T follicular helper cell (primary cell): Measurements from ENCODE around the gene MSMB.
"Not testable (repeated sequence)": the region's sequence is repeated elsewhere in the genome, so short reads cannot be mapped to it uniquely, and the experiment has no call there.

ENCODE experiments used
- DNase-seq: peaks from one replicate; pipeline ENCODE4 v3.0.0-alpha.2; 2020; ENCODE audit warnings: low read depth

The MSMB gene

DNA sequence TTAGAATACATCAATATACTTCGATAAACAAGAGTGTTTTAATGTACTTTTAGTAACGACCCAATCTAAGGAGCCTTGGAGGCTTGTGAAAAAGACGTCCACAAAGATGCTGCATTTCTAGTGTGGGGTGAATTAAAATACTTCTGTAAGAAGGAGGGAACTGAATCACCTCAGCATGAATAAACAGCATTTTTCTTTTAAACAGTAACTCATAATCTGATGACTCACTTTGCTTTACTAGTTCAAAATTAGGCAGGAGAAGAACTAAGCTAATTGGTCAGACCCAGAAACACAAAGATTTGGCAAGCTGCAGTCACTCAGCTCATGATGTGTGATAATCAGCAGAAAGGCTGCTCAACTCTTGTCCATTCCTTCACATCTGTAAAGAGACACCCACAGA is 39.9 kb downstream of the MSMB start:
- DNase-seq: no peak

DNA sequence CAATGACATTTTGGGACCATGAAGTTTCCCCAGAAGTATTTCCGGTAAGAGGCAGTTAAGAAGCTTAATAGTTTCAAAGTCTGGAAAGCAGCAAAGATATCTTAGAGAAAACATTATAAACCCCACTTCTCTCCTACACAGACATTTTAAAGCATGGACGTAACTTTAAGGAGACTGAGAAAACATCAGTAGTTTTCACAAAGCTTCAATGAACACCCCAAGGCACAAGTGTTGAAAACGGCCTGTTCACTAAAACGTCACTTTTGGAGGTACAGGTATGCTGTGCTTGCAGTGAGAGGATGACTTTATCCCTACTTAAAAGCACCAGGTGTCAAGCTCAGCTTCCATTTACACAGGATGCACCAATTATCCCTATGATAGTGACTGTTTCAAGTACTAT is 40.7 kb downstream of the MSMB start:
- DNase-seq: no peak

DNA sequence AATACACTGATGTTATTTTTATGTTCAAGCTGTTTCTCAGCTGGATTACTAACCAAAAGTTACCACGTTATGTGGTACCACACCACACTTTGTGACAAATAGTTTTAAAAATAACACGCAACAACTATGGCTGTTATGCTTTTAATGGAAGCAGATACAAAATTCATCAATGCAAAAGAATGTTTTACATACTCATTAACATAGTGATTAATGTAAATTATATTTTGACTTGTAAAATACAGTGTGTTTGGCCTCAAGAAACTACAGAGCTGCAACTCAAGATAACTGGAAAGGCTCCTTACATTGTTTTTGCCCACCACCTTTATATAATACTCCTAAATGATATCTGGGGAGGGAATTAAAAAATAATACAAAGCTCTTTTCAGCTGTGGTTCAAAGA is 41.1 kb downstream of the MSMB start:
- no peak for DNase-seq

DNA sequence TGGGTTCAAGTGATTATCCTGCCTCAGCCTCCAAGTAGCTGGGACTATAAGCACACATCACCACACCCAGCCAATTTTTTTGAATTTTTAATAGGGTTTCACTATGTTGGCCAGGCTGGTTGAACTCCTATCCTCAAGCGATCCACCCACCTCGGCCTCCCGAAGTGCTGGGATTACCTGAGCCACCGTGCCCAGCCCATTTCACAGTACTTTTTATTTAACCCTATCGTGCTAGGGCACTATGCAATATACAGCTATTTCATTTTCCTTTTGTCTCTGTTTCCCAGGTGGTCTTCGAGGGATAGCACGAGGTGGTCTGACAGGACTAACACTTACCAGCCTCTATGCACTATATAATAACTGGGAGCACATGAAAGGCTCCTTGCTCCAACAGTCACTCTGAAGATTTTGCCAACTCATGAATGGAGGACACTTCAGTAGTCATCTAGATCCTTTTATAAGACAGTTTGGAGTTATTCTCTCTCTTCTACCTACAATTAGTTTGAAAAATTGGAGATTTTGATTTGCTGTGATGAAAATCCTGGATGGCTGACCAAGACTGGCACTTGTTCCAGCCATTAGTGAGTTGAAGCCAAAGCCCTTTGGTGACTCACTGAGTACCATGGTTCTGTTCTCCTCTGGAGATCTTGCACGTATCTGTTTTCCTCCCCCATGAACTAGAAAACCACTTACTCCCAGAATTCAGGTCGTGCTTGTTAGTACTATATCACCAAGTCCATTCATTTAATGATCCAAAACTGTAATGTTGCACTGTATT is 43.0 kb downstream of the MSMB start:
- DNase-seq: no peak

DNA sequence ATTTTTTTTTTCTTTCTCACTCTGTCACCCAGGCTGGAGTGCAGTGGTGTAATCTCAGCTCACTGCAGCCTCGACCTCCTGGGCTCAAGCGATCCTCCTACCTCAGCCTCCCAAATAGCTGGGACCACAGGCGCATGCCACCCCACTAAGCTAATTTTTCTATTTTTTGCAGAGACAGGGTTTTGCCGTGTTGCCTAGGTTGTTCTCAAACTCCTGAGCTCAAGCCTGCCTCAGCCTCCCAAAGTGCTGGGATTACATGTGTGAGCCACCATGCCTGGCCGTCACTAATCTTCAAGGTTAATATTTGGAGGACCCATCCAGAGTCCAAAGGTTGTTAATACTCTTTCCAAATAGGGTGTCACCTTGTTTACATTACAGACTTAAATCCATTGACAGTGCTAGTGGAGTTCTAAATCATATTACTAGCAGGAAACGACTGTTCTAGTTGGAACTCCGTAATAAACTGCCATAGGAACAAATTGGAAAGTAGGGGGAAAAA is 43.8 kb downstream of the MSMB start:
- DNase-seq: not testable (repeated sequence)

DNA sequence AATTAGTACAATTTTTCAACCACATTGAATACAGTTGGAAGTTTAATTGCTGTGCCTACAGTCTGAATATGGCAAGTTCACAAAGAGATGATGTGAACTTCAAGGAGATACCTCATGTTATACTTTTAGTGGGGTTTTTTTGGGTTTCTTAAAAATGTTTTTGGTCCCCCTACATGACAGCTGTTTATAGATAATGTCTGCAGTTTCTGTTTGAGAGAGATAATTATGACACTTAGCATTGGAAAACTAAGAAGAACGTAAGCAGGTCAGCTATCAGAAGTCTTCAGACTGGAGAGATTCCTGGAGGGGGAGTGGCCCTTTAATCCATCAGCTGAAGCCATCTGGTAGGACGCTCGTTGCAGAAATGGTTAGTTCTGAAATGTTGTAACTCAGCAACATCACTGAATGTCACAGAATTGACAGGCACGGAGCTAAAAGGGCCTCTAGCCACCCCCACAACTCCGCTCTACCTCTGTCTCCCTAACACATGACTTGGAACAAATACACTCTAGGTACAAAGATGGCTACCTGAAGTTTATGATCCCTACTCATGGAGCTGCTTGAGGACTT is 44.8 kb downstream of the MSMB start:
- DNase-seq: no peak

DNA sequence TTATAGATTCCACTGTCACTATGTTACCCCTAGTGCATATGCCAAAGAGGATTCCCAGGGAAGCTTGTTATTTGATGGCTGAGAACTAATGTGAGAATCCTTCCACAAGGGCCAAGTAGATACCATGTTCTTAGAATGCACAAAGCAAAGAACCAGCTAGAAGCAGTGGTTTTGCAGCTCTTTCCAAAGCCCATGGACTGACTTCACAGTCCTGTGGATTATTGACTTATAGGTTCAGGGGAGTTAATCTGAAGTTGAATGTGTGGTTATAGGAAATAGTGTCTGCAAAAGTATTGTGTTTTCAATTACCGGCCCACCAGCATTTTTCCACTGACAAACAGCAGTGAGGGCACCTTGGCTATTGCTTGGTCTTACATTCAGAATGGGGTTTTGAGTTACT is 45.5 kb downstream of the MSMB start:
- no peak for DNase-seq

DNA sequence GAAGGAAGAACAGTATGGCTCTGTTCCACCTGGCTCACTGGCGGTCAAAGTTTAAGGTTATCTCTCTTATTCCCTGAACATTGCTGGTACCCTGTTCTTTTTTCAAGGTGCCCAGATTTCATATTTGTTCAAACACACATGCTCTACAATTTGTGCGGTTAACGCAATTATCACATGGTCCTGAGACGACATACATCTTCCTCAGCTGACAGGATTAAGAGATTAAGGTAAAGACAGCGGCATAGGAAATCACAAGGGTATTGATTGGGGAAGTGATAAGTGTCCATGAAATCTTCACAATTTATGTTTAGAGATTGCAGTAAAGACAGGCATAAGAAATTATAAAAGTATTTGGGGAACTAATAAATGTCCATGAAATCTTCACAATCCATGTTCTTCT is 46.1 kb downstream of the MSMB start:
- DNase-seq: not testable (repeated sequence)

DNA sequence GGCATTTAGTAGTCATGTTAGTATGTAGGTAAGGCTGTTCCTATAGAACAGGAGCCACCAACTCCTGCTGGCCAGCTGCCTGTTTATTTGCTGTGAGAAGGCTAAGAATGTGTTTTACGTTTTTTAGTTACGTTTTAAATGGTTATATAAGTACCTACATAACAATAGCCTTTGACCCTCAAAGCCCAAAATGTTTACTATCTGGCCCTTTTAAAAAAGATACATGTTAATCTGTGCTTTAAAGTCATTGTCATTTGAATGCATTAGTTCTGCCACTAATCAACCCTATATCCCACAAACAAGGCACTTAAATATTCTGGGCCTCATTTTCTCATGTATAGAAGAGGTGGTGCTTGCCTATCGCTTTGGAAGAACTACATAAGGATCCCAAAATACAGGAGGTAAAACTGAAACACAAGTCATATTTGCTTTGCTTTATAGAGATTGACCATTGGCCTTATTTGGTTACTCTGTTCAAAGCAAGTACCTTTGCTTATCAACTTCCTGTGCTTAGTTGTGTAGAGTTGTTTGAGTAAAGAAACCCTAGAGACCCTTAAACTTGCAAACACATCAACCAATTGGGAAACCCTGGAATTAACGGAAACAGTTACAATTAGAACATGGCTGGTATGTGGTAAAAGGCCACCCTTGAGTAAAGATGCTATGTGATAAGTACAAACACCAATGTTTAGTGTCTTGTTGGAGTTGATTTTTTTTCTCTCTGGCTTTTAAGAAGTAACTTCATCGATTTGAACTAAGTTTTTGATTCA is 47.9 kb downstream of the MSMB start:
- DNase-seq: no peak

DNA sequence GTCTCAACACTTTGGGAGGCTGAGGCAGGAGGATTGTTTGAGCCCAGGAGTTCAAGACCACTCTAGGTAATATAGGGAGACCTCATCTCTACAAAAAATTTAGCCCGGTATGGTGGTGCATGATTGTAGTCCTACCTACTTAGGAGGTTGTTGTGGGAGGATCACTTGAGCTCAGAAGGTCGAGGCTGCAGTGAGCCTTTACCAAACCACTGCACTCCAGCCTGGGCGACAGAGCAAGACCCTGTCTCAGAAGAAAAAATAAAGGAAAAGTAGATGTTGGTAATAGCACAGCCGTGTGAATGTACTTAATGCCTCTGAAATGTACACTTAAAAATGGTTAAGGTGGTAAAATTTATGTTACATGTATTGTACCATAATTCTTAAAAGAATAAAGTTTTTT is 48.5 kb downstream of the MSMB start:
- no peak for DNase-seq

DNA sequence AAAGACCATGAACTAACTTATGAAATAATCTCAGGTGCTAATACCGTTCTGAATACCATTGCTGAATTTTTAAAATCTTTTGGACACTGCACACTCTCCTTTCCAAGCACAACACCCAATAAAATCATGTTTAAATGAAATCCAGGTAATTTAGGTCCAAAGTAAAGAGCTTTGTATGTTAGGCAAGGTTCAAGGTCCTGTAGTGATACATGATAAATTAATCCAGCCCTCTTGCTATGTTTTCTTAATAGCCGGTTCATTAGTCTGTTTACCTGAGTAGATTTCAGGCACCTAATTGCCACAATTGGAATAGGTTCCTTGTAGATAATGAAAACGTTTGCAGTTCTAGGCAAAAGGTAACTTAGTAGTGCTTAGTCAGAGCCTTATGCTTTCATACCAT is 60.5 kb downstream of the MSMB start:
- DNase-seq: not testable (repeated sequence)

DNA sequence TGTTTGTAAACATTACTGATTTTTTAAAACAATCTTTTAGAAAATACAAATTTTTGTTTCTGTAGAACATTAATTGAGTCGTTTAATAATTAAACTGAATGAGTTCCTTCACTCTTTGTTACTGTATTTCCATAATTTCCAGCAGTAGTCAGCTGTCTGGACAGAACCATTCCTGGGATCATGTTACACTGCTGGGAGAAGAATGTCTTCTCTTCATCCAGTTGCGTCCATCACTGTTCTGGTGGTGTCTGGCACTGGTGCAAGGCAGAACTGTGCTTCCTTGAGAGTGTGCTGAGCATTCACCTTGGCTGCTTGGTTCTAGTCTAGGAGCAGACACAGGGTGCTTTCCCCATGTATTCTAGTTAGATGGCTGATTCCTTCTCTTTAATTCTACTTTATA is 61.6 kb downstream of the MSMB start:
- DNase-seq: not testable (repeated sequence)

DNA sequence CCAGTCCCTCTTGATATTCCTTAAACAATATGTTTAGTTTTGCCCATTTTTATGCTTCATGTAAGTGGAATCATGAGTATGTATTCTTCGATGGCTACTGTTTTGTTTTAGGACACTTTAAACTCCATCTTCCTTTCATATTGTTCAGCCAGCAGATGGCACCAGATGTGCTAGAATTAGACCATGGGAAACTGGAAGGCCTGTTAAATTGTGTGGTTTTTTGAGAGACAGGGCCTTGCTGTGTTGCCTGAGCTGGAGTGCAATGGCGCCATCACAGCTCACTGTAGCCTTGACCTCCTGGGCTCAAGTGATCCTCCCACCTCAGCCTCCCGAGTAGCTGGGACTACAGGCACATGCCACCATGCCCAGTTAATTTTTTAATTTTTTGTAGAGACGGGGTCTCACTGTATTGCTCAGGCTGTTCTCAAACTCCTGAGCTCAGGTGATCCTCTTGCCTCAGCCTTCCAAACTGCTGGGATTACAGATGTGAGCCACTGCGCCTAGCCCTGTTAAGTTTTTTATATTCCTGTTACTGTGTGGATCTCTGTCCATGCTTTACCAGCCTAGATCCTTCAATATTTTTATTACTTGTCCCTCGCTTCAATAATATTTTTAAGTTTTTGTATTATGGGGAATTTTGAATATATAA is 62.4 kb downstream of the MSMB start:
- peak; percentile 36 for DNase-seq
